Embryonic facial prominence (tissue), 1 donor: ENCODE data around the gene XRRA1.
"Not testable (repeated sequence)": the region's sequence is repeated elsewhere in the genome, so short reads cannot be mapped to it uniquely, and the experiment has no call there.

ENCODE experiments used
- DNase-seq: peaks from one replicate; pipeline ENCODE4 v3.0.0-alpha.2; 2016; ENCODE audit errors: extremely low spot score

Gene XRRA1

GRCh38 chr11:74826901-74827300 is 122.0 kb downstream of the XRRA1 start:
- DNase-seq = no peak

- not testable (repeated sequence) for DNase-seq
These were observed 123.3 kb downstream of the XRRA1 start for GRCh38 chr11:74825596-74825995.

GRCh38 chr11:74824285-74824982 is 124.5 kb downstream of the XRRA1 start:
- no peak for DNase-seq

GRCh38 chr11:74822170-74822569 is 126.7 kb downstream of the XRRA1 start:
- no peak for DNase-seq

- DNase-seq = no peak
These were observed 128.1 kb downstream of the XRRA1 start for GRCh38 chr11:74820763-74821162.

- no peak for DNase-seq
These were observed 129.5 kb downstream of the XRRA1 start for GRCh38 chr11:74819400-74819799.

GRCh38 chr11:74818283-74818946 is 130.5 kb downstream of the XRRA1 start:
- DNase-seq = no peak

- DNase-seq = no peak
These were observed 132.2 kb downstream of the XRRA1 start for GRCh38 chr11:74816664-74817063.

- no peak for DNase-seq
These were observed 132.9 kb downstream of the XRRA1 start for GRCh38 chr11:74815966-74816365.

- no peak for DNase-seq
These were observed 139.1 kb downstream of the XRRA1 start for GRCh38 chr11:74809801-74810200.

GRCh38 chr11:74806267-74806666 is 142.6 kb downstream of the XRRA1 start:
- no peak for DNase-seq

GRCh38 chr11:74791333-74792100 is 157.4 kb downstream of the XRRA1 start:
- no peak for DNase-seq
